ENCODE results near the gene ARHGAP26. TPM values are rescaled to one million over a fixed set of nuclear protein-coding genes. Genes with fewer than 3 reads are reported as not detected.

The ARHGAP26 gene
- total RNA-seq, 1 experiment from 2014 or later = 34.5 TPM

GRCh38 chr5:142846406-142846805 is 76.2 kb downstream of the ARHGAP26 start:
- H4K20me1 ChIP-seq (ENCODE audit: insufficient read depth) = no peaks in the 10 kb centered on the region
- ChIA-PET POLR2A (no interaction called here), RAD21 (ENCODE audit: low non-redundant PET in 1 of 2, low total read pairs in 2 of 2, uncharacterized antibody in 2 of 2, unreplicated experiment in 2 of 2) (no interaction called here), CTCF (no interaction called here)
- no TSS peak for BruUV-seq (replicated peaks)
- H3K4me3 ChIP-seq (replicated peaks in 1 of 2; ENCODE audit: low read depth in 1 of 2, low read length in 2 of 2) = peak overlapping the region in 1 of 2 experiments; percentile 29; a peak in 1 of 4 replicates
- H3K79me2 ChIP-seq (ENCODE audit: insufficient read depth, low read length) = peaks cover 30% of the 10 kb centered on the region
- ATAC-seq = 0 out of 2 replicates have a peak, but pooled peaks have one; percentile 12
- no peak for TF ChIP-seq RAD21 (IDR thresholded peaks at IDR 0.05; ENCODE audit: low read depth)
- TF ChIP-seq CEBPB (IDR thresholded peaks at IDR 0.05; ENCODE audit: low read depth) = no peak
- no peak for TF ChIP-seq ELF1 (IDR thresholded peaks at IDR 0.05; ENCODE audit: borderline replicate concordance, low read depth)
- TF ChIP-seq YY1 (IDR thresholded peaks at IDR 0.05; ENCODE audit: extremely low read depth, insufficient replicate concordance, low read depth, low read length) = no peak
- TF ChIP-seq POLR2A (IDR thresholded peaks at IDR 0.05; ENCODE audit: borderline replicate concordance, extremely low read depth, insufficient read depth, insufficient read length) = no peak
- no peak for TF ChIP-seq ATF3 (IDR thresholded peaks at IDR 0.05)
- no peak for TF ChIP-seq CBX3 (IDR thresholded peaks at IDR 0.05; ENCODE audit: low read depth)
- DNase-seq (ENCODE audit: low read depth, low spot score) = no peak
- no peaks in the 10 kb centered on the region for H3K27me3 ChIP-seq (ENCODE audit: insufficient read depth, low read length)
- no peak overlapping the region for H2AFZ ChIP-seq (ENCODE audit: low read depth, low read length, poor library complexity, severe bottlenecking)
- H3K4me2 ChIP-seq (ENCODE audit: low read length) = peak overlapping the region; percentile 61
- no peaks in the 10 kb centered on the region for H3K36me3 ChIP-seq (ENCODE audit: control insufficient read depth in 1 of 2, insufficient read depth in 2 of 2, low read length in 2 of 2)
- intact Hi-C loops (cut with micrococcal nuclease) = no loop called here
- H3K4me1 ChIP-seq (ENCODE audit: control insufficient read depth in 1 of 2, insufficient read depth in 2 of 2, low read length in 2 of 2) = peaks cover 24 to 33% of the 10 kb centered on the region in 2 experiments
- H3K27ac ChIP-seq (ENCODE audit: low read depth, low read length) = peak overlapping the region; percentile 51
- H3K9ac ChIP-seq (ENCODE audit: low read length) = peak overlapping the region; percentile 40
- H3K9me3 ChIP-seq (ENCODE audit: control insufficient read depth in 1 of 2, insufficient read depth in 1 of 2, low read depth in 1 of 2, low read length in 2 of 2) = no peaks in the 10 kb centered on the region
- H3K9me2 ChIP-seq (ENCODE audit: insufficient read depth) = no peaks in the 10 kb centered on the region

GRCh38 chr5:142847898-142848790 is 78.0 kb downstream of the ARHGAP26 start:
- H3K79me2 ChIP-seq (ENCODE audit: insufficient read depth, low read length) = peaks cover 31% of the 10 kb centered on the region
- no TSS peak for BruUV-seq (replicated peaks)
- POLR2A ChIA-PET = no interaction called here
- H3K9me2 ChIP-seq (ENCODE audit: insufficient read depth) = no peaks in the 10 kb centered on the region
- H3K27me3 ChIP-seq (ENCODE audit: insufficient read depth, low read length) = no peaks in the 10 kb centered on the region
- H3K4me3 ChIP-seq (replicated peaks in 1 of 2; ENCODE audit: low read depth in 1 of 2, low read length in 2 of 2) = no peak overlapping the region
- H3K4me2 ChIP-seq (ENCODE audit: low read length) = no peak overlapping the region
- no peaks in the 10 kb centered on the region for H4K20me1 ChIP-seq (ENCODE audit: insufficient read depth)
- H3K36me3 ChIP-seq (ENCODE audit: control insufficient read depth in 1 of 2, insufficient read depth in 2 of 2, low read length in 2 of 2) = no peaks in the 10 kb centered on the region
- RAD21 ChIA-PET (ENCODE audit: low non-redundant PET in 1 of 2, low total read pairs in 2 of 2, uncharacterized antibody in 2 of 2, unreplicated experiment in 2 of 2) = no interaction called here
- intact Hi-C loops (cut with micrococcal nuclease) = no loop called here
- H3K4me1 ChIP-seq (ENCODE audit: control insufficient read depth in 1 of 2, insufficient read depth in 2 of 2, low read length in 2 of 2) = peaks cover 24 to 33% of the 10 kb centered on the region in 2 experiments
- no peak overlapping the region for H2AFZ ChIP-seq (ENCODE audit: low read depth, low read length, poor library complexity, severe bottlenecking)
- H3K9ac ChIP-seq (ENCODE audit: low read length) = no peak overlapping the region
- no peaks in the 10 kb centered on the region for H3K9me3 ChIP-seq (ENCODE audit: control insufficient read depth in 1 of 2, insufficient read depth in 1 of 2, low read depth in 1 of 2, low read length in 2 of 2)
- DNase-seq (ENCODE audit: low read depth, low spot score) (no peak), ATAC-seq (no peak)
- no peak overlapping the region for H3K27ac ChIP-seq (ENCODE audit: low read depth, low read length)
- CTCF ChIA-PET = interaction anchor here (0.6 kb wide), 1 partner anchor 130 kb away, joined by 3 read pairs; no protein-coding TSS in a partner anchor
- no peak for TF ChIP-seq ZFX (IDR thresholded peaks at IDR 0.05)
- no peak for TF ChIP-seq RAD21 (IDR thresholded peaks at IDR 0.05; ENCODE audit: low read depth)
- TF ChIP-seq YY1 (IDR thresholded peaks at IDR 0.05; ENCODE audit: extremely low read depth, insufficient replicate concordance, low read depth, low read length) = no peak
- no peak for TF ChIP-seq CEBPB (IDR thresholded peaks at IDR 0.05; ENCODE audit: low read depth)
- TF ChIP-seq ELF1 (IDR thresholded peaks at IDR 0.05; ENCODE audit: borderline replicate concordance, low read depth) = no peak
- no peak for TF ChIP-seq EGR1 (IDR thresholded peaks at IDR 0.05; ENCODE audit: low read depth)
- TF ChIP-seq FOSL1 (IDR thresholded peaks at IDR 0.05; ENCODE audit: low read depth) = no peak
- no peak for TF ChIP-seq REST (IDR thresholded peaks at IDR 0.05; ENCODE audit: low read depth)
- TF ChIP-seq ZBTB33 (IDR thresholded peaks at IDR 0.05; ENCODE audit: extremely low read depth, insufficient replicate concordance, low read length) = no peak
- no peak for TF ChIP-seq CBX3 (IDR thresholded peaks at IDR 0.05; ENCODE audit: low read depth)
- no peak for TF ChIP-seq EZH2phosphoT487 (IDR thresholded peaks at IDR 0.05; ENCODE audit: borderline replicate concordance)
